Left ventricle myocardium inferior (tissue), 1 donor: ENCODE data around the gene FBXL14. TPM values are rescaled to one million over a fixed set of nuclear protein-coding genes. Genes with fewer than 3 reads are reported as not detected.

Experiments
- DNase-seq: peaks from one replicate; pipeline ENCODE4 v3.0.0-alpha.2; 2020
- H3K27ac ChIP-seq: fragments of 200-600 bp; replicated peaks from 2 replicates; pipeline ENCODE4 v1.8.0; 2021
- H3K27me3 ChIP-seq: fragments of 200-600 bp; 2 replicates; pipeline ENCODE4 v1.8.0; 2021; ENCODE audit warnings: low read depth
- H3K36me3 ChIP-seq: fragments of 200-600 bp; 2 replicates; pipeline ENCODE4 v1.8.0; 2021
- H3K4me1 ChIP-seq: fragments of 200-600 bp; 2 replicates; pipeline ENCODE4 v1.8.0; 2021
- H3K4me3 ChIP-seq: fragments of 200-600 bp; 2 replicates; pipeline ENCODE4 v1.8.0; 2021; ENCODE audit warnings: mild to moderate bottlenecking, moderate library complexity
- H3K9me3 ChIP-seq: fragments of 200-600 bp; replicated peaks from 2 replicates; pipeline ENCODE4 v1.8.0; 2021
- CTCF ChIP-seq: fragments of 200-600 bp; IDR thresholded peaks from 2 replicates; pipeline ENCODE4 v1.8.0; 2021; ENCODE audit warnings: antibody characterized with exemption, mild to moderate bottlenecking, borderline replicate concordance
- intact Hi-C: fragments of 100-400 bp; cut with micrococcal nuclease; formaldehyde crosslinking; loops from one replicate; pipeline ENCODE4 v1.11.0; 2022
- total RNA-seq: library from RNA; stranded (reverse); fragmentation: NEBNext Ultra II Directional; extraction: Animal tissue kit (Norgen Biotek cat#: 25700); gene quantifications from one replicate; pipeline ENCODE4 v1.2.1, GENCODE V29; 2021
- donor health status: DM: no; HTN: yes; CAD: no; lungs with severe emphysema.

FBXL14 gene
- total RNA-seq, 1 donor from 2014 or later, result 6.8 TPM

GRCh38 chr12:1633459-1633858 lies 39.1 kb upstream of the FBXL14 start:
- peaks cover 6% of the 10 kb centered on the region for H3K27me3 ChIP-seq
- no peaks in the 10 kb centered on the region for H3K36me3 ChIP-seq
- TF ChIP-seq CTCF, result no peak
- intact Hi-C loops, result loop anchor here (10.0 kb wide), 1 partner anchor 301 kb away; no protein-coding TSS in a partner anchor
- H3K4me3 ChIP-seq, result no peak overlapping the region
- H3K4me1 ChIP-seq, result peaks cover 58% of the 10 kb centered on the region
- no peak for DNase-seq
- H3K9me3 ChIP-seq, result no peaks in the 10 kb centered on the region
- no peak overlapping the region for H3K27ac ChIP-seq

GRCh38 chr12:1632702-1633101 lies 38.3 kb upstream of the FBXL14 start:
- peaks cover 6% of the 10 kb centered on the region for H3K27me3 ChIP-seq
- intact Hi-C loops, result loop anchor here (10.0 kb wide), 1 partner anchor 302 kb away; no protein-coding TSS in a partner anchor
- peaks cover 58% of the 10 kb centered on the region for H3K4me1 ChIP-seq
- no peak for TF ChIP-seq CTCF
- no peak for DNase-seq
- peak overlapping the region; percentile 27 for H3K27ac ChIP-seq
- no peaks in the 10 kb centered on the region for H3K9me3 ChIP-seq
- no peaks in the 10 kb centered on the region for H3K36me3 ChIP-seq
- no peak overlapping the region for H3K4me3 ChIP-seq

GRCh38 chr12:1630827-1631591 lies 36.6 kb upstream of the FBXL14 start:
- Histone ChIP-seq H3K9me3 (no peaks in the 10 kb centered on the region), H3K27me3 (peaks cover 6% of the 10 kb centered on the region), H3K4me3 (peak overlapping the region; percentile 72), H3K27ac (peak overlapping the region; percentile 51), H3K36me3 (no peaks in the 10 kb centered on the region), H3K4me1 (peaks cover 60% of the 10 kb centered on the region)
- TF ChIP-seq CTCF, result no peak
- intact Hi-C loops, result loop anchor here (10.0 kb wide), 1 partner anchor 304 kb away; no protein-coding TSS in a partner anchor
- no peak for DNase-seq

GRCh38 chr12:1630133-1630826 lies 35.9 kb upstream of the FBXL14 start:
- intact Hi-C loops, result loop anchor here (10.0 kb wide), 1 partner anchor 305 kb away; no protein-coding TSS in a partner anchor
- Histone ChIP-seq H3K36me3 (no peaks in the 10 kb centered on the region), H3K27ac (peak overlapping the region; percentile 51), H3K27me3 (peaks cover 6% of the 10 kb centered on the region), H3K4me3 (peak overlapping the region; percentile 72), H3K9me3 (no peaks in the 10 kb centered on the region), H3K4me1 (peaks cover 67% of the 10 kb centered on the region)
- peak; percentile 63 for DNase-seq
- peak; percentile 31 for TF ChIP-seq CTCF

GRCh38 chr12:1629338-1630132 lies 35.2 kb upstream of the FBXL14 start:
- Histone ChIP-seq H3K27ac (peak overlapping the region; percentile 51), H3K9me3 (no peaks in the 10 kb centered on the region), H3K27me3 (peaks cover 6% of the 10 kb centered on the region), H3K4me3 (peak overlapping the region; percentile 72), H3K36me3 (no peaks in the 10 kb centered on the region), H3K4me1 (peaks cover 67% of the 10 kb centered on the region)
- no peak for DNase-seq
- intact Hi-C loops, result loop anchor here (10.0 kb wide), 1 partner anchor 305 kb away; no protein-coding TSS in a partner anchor
- TF ChIP-seq CTCF, result peak; percentile 19
